GM15510 (cell line): ENCODE results near the gene TGM5.

Experiments used
- POLR2A ChIP-seq: IDR thresholded peaks from 3 replicates; pipeline ENCODE4 v1.6.1; 2011; ENCODE audit warnings: borderline replicate concordance; ENCODE audit not compliant: insufficient read length; ENCODE audit errors: extremely low read depth

Gene TGM5

GRCh38 chr15:43238671-43239131, 28.0 kb downstream of the TGM5 start:
- no peak for TF ChIP-seq POLR2A

- TF ChIP-seq POLR2A: no peak
Observed at GRCh38 chr15:43237842-43238470, 28.8 kb downstream of the TGM5 start.

- TF ChIP-seq POLR2A: no peak
Observed at GRCh38 chr15:43235536-43235935, 31.2 kb downstream of the TGM5 start.

GRCh38 chr15:43232289-43232874, 34.3 kb downstream of the TGM5 start:
- no peak for TF ChIP-seq POLR2A

GRCh38 chr15:43230640-43231115, 36.0 kb downstream of the TGM5 start:
- TF ChIP-seq POLR2A: no peak

GRCh38 chr15:43229977-43230376, 36.8 kb downstream of the TGM5 start:
- TF ChIP-seq POLR2A: no peak

- no peak for TF ChIP-seq POLR2A
Observed at GRCh38 chr15:43226436-43227305, 40.1 kb downstream of the TGM5 start.

GRCh38 chr15:43225201-43225949, 41.4 kb downstream of the TGM5 start:
- no peak for TF ChIP-seq POLR2A

- no peak for TF ChIP-seq POLR2A
Observed at GRCh38 chr15:43221422-43221821, 45.3 kb downstream of the TGM5 start.

- TF ChIP-seq POLR2A: no peak
Observed at GRCh38 chr15:43220991-43221403, 45.7 kb downstream of the TGM5 start, which contains the start of gene EPB42. Gene EPB42, minus strand, starts transcription at chr15:43221018. Its CDS starts 193 bp downstream, at chr15:43220825.

- TF ChIP-seq POLR2A: no peak
Observed at GRCh38 chr15:43219929-43220928, 46.5 kb downstream of the TGM5 start.

- TF ChIP-seq POLR2A: no peak
Observed at GRCh38 chr15:43218908-43219706, 47.6 kb downstream of the TGM5 start.

- no peak for TF ChIP-seq POLR2A
Observed at GRCh38 chr15:43215961-43216360, 50.8 kb downstream of the TGM5 start.

GRCh38 chr15:43214592-43215295, 52.0 kb downstream of the TGM5 start:
- no peak for TF ChIP-seq POLR2A
